HepG2 (cell line): ENCODE data around the gene SLX9. TPM values are rescaled to one million over a fixed set of nuclear protein-coding genes. Genes with fewer than 3 reads are reported as not detected.

Source experiments
- AGO2 ChIP-seq: fragments of 200-400 bp; formaldehyde crosslinking; optimal IDR thresholded peaks from 2 replicates; pipeline ENCODE3; 2017; ENCODE audit warnings: mild to moderate bottlenecking, low read depth, low read length, moderate library complexity
- BCL6 ChIP-seq: IDR thresholded peaks from 2 replicates; pipeline ENCODE4 v1.6.1; 2016; ENCODE audit warnings: missing genetic modification reagents, missing compliant biosample characterization
- EED ChIP-seq: sonication (generic); formaldehyde crosslinking; IDR thresholded peaks from 2 replicates; pipeline ENCODE4 v1.5.0; 2020; ENCODE audit warnings: mild to moderate bottlenecking, missing genetic modification reagents
- ERF ChIP-seq: IDR thresholded peaks from 2 replicates; pipeline ENCODE4 v1.6.1; 2018; ENCODE audit warnings: missing biosample characterization, missing genetic modification reagents
- GFI1 ChIP-seq: sonication (generic); formaldehyde crosslinking; IDR thresholded peaks from 2 replicates; pipeline ENCODE4 v1.5.0; 2020; ENCODE audit warnings: missing genetic modification reagents, mild to moderate bottlenecking, borderline replicate concordance
- IRF9 ChIP-seq: sonication (generic); formaldehyde crosslinking; IDR thresholded peaks from 2 replicates; pipeline ENCODE4 v1.8.0; 2022; ENCODE audit warnings: missing genetic modification reagents, mild to moderate bottlenecking, borderline replicate concordance
- MEIS1 ChIP-seq: sonication (generic); formaldehyde crosslinking; IDR thresholded peaks from 2 replicates; pipeline ENCODE4 v1.9.0; 2021; ENCODE audit warnings: mild to moderate bottlenecking, missing genetic modification reagents, moderate library complexity, borderline replicate concordance
- RARA ChIP-seq: IDR thresholded peaks from 2 replicates; pipeline ENCODE4 v1.6.1; 2016; ENCODE audit warnings: missing genetic modification reagents, missing compliant biosample characterization
- RXRA ChIP-seq: sonication (generic); formaldehyde crosslinking; IDR thresholded peaks from 2 replicates; pipeline ENCODE4 v1.5.1; 2020; ENCODE audit warnings: missing genetic modification reagents
- SIN3A ChIP-seq: IDR thresholded peaks from 2 replicates; pipeline ENCODE4 v1.6.1; 2011; ENCODE audit warnings: low read depth, mild to moderate bottlenecking, control low read depth, low read length, borderline replicate concordance
- TAF1 ChIP-seq: sonication (generic); formaldehyde crosslinking; IDR thresholded peaks from 2 replicates; pipeline ENCODE4 v1.4.0; 2020; ENCODE audit warnings: missing genetic modification reagents
- THAP11 ChIP-seq: IDR thresholded peaks from 2 replicates; pipeline ENCODE4 v1.6.1; 2016; ENCODE audit warnings: missing biosample characterization, missing genetic modification reagents
- ZBTB7B ChIP-seq: sonication (generic); formaldehyde crosslinking; IDR thresholded peaks from 2 replicates; pipeline ENCODE4 v1.4.0; 2020; ENCODE audit warnings: missing genetic modification reagents
- ZKSCAN8 ChIP-seq: IDR thresholded peaks from 2 replicates; pipeline ENCODE4 v1.6.1; 2016; ENCODE audit warnings: borderline replicate concordance, missing genetic modification reagents, missing compliant biosample characterization
- ZNF235 ChIP-seq: sonication (generic); formaldehyde crosslinking; IDR thresholded peaks from 2 replicates; pipeline ENCODE4 v1.8.1; 2023; ENCODE audit warnings: mild to moderate bottlenecking, missing genetic modification reagents, borderline replicate concordance
- ZNF572 ChIP-seq: sonication (generic); formaldehyde crosslinking; IDR thresholded peaks from 2 replicates; pipeline ENCODE4 v1.5.1; 2020; ENCODE audit warnings: mild to moderate bottlenecking, missing genetic modification reagents
- ZNF652 ChIP-seq: IDR thresholded peaks from 2 replicates; pipeline ENCODE4 v1.6.1; 2016; ENCODE audit warnings: low read depth, borderline replicate concordance
- ZNF800 ChIP-seq: sonication (generic); formaldehyde crosslinking; IDR thresholded peaks from 2 replicates; pipeline ENCODE4 v1.4.0; 2020; ENCODE audit warnings: missing genetic modification reagents
- polyA plus RNA-seq, 8 experiments: library from polyadenylated mRNA; depleted of rRNA in 3 of 8; stranded (reverse) in 7 of 8; unstranded in 1 of 8; fragments of >200 nt; fragmentation: Illumina TruSeq in 4 of 8; extraction: Trizol in 4 of 8; gene quantifications; 2 replicates each; pipeline versions ENCODE4 v1.2.1 to v1.2.3, GENCODE V29; 2011 to 2016; ENCODE audit warnings: low read depth in 4 of 8, missing spikeins in 1 of 8, mixed read lengths in 1 of 8; ENCODE audit not compliant: insufficient read depth in 1 of 8
- total RNA-seq, 5 experiments: library from RNA; depleted of rRNA; stranded (reverse); fragments of >200 nt; fragmentation: Illumina TruSeq; extraction: Trizol; gene quantifications; 2 replicates each; pipeline ENCODE4 v1.2.3, GENCODE V29; 2016; ENCODE audit warnings: low read depth in 1 of 5
- TF ChIP-seq, protein P1 (sequence below): sonication (generic); formaldehyde crosslinking; conservative IDR thresholded peaks from 2 replicates; pipeline ENCODE4 v1.8.0; 2022; ENCODE audit warnings: low read depth, missing genetic modification reagents
- TF ChIP-seq, protein P2 (sequence below): sonication (generic); formaldehyde crosslinking; IDR thresholded peaks from 2 replicates; pipeline ENCODE4 v1.4.0; 2020; ENCODE audit warnings: missing genetic modification reagents, borderline replicate concordance
- TF ChIP-seq, protein P3 (sequence below): sonication (generic); formaldehyde crosslinking; IDR thresholded peaks from 2 replicates; pipeline ENCODE4 v1.4.0; 2020; ENCODE audit warnings: missing genetic modification reagents

The SLX9 gene
- total and polyA plus RNA-seq, 2 of the 13 experiments (the other 11 are each of a cell fraction or from before 2014, with no cell fraction given) = 21.0 to 47.1 TPM

DNA sequence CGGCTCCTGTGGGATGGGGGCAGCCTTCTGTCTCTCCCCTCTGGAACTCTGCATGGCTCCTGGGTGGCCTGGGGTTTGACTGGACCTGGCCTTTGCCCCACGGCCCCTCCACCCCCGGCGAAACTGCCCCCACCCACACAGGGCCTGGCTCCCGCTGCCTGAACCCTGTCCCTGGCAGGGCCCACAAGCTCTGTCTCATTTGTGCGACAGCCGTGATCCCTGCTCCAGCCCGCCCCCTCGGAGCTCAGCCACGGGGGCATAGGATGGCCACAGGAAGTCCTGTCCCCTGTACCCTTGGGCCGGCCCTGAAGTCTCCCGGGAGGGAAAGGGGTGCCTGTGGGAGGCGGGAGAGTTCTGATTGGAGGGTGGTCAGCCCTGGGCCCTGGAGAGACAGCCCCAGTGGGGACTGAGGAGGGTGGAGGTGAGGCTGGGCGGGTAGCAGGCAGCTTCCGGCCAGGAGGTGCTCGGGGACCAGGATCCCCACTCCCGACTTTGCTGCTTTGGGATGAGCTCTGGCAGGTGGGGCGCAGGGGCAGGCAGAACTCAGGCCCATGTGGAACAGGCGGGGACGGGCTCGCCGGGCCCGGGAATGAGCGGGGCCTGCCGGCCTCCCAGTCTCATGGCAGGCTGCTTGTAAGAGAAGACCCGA lies 45.1 kb downstream of the SLX9 start (continued):
- peak; percentile 65 for TF ChIP-seq ZNF800 (CRISPR knock-in tag)
- 0 out of 2 replicates have a peak, but pooled peaks have one; percentile 12 for TF ChIP-seq IRF9 (CRISPR knock-in tag)
- TF ChIP-seq, protein P1, sequence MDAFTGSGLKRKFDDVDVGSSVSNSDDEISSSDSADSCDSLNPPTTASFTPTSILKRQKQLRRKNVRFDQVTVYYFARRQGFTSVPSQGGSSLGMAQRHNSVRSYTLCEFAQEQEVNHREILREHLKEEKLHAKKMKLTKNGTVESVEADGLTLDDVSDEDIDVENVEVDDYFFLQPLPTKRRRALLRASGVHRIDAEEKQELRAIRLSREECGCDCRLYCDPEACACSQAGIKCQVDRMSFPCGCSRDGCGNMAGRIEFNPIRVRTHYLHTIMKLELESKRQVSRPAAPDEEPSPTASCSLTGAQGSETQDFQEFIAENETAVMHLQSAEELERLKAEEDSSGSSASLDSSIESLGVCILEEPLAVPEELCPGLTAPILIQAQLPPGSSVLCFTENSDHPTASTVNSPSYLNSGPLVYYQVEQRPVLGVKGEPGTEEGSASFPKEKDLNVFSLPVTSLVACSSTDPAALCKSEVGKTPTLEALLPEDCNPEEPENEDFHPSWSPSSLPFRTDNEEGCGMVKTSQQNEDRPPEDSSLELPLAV (CRISPR knock-in tag) = no peak
- peak; percentile 43; the same call in 1 of the 2 replicates for TF ChIP-seq ZKSCAN8 (CRISPR knock-in tag)
- TF ChIP-seq, protein P2, sequence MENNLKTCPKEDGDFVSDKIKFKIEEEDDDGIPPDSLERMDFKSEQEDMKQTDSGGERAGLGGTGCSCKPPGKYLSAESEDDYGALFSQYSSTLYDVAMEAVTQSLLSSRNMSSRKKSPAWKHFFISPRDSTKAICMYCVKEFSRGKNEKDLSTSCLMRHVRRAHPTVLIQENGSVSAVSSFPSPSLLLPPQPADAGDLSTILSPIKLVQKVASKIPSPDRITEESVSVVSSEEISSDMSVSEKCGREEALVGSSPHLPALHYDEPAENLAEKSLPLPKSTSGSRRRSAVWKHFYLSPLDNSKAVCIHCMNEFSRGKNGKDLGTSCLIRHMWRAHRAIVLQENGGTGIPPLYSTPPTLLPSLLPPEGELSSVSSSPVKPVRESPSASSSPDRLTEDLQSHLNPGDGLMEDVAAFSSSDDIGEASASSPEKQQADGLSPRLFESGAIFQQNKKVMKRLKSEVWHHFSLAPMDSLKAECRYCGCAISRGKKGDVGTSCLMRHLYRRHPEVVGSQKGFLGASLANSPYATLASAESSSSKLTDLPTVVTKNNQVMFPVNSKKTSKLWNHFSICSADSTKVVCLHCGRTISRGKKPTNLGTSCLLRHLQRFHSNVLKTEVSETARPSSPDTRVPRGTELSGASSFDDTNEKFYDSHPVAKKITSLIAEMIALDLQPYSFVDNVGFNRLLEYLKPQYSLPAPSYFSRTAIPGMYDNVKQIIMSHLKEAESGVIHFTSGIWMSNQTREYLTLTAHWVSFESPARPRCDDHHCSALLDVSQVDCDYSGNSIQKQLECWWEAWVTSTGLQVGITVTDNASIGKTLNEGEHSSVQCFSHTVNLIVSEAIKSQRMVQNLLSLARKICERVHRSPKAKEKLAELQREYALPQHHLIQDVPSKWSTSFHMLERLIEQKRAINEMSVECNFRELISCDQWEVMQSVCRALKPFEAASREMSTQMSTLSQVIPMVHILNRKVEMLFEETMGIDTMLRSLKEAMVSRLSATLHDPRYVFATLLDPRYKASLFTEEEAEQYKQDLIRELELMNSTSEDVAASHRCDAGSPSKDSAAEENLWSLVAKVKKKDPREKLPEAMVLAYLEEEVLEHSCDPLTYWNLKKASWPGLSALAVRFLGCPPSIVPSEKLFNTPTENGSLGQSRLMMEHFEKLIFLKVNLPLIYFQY = peak; percentile 27; the same call in 1 of the 2 replicates
- TF ChIP-seq AGO2 = peak; percentile 13
- peak; percentile 65; the same call in 1 of the 2 replicates for TF ChIP-seq TAF1 (CRISPR knock-in tag)
- TF ChIP-seq BCL6 = peak; percentile 32; the same call in 1 of the 2 replicates
- peak; percentile 86 for TF ChIP-seq ZBTB7B (CRISPR knock-in tag)
- no peak for TF ChIP-seq GFI1
- peak; percentile 96 for TF ChIP-seq ZNF572
- TF ChIP-seq THAP11 = peak; percentile 18; the same call in 1 of the 2 replicates
- no peak for TF ChIP-seq EED (CRISPR knock-in tag)
- peak; percentile 46; the same call in 1 of the 2 replicates for TF ChIP-seq ZNF235 (CRISPR knock-in tag)
- TF ChIP-seq ERF (CRISPR knock-in tag) = peak; percentile 86
- TF ChIP-seq, protein P3, sequence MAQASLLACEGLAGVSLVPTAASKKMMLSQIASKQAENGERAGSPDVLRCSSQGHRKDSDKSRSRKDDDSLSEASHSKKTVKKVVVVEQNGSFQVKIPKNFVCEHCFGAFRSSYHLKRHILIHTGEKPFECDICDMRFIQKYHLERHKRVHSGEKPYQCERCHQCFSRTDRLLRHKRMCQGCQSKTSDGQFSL = 0 out of 2 replicates have a peak, but pooled peaks have one; percentile 65
- peak; percentile 60; the same call in 1 of the 2 replicates for TF ChIP-seq RARA
- no peak for TF ChIP-seq ZNF652
- TF ChIP-seq RXRA (CRISPR knock-in tag) = peak; percentile 77
- TF ChIP-seq SIN3A = no peak
- 0 out of 2 replicates have a peak, but pooled peaks have one; percentile 27 for TF ChIP-seq MEIS1
